ENCODE results near the gene SCN3A.

The SCN3A gene

GRCh38 chr2:165191096-165191728 is 12.6 kb downstream of the SCN3A start:
- no peak for DNase-seq (ENCODE audit: low read depth, low spot score)

- no peak for DNase-seq (ENCODE audit: low read depth, low spot score)
Measured at GRCh38 chr2:165185633-165186032, 18.2 kb downstream of the SCN3A start.

GRCh38 chr2:165182029-165182428 is 21.8 kb downstream of the SCN3A start:
- DNase-seq (ENCODE audit: low read depth, low spot score), result no peak

- no peak for DNase-seq (ENCODE audit: low read depth, low spot score)
Measured at GRCh38 chr2:165176780-165177179, 27.1 kb downstream of the SCN3A start.

- DNase-seq (ENCODE audit: low read depth, low spot score), result no peak
Measured at GRCh38 chr2:165173215-165173614, 30.6 kb downstream of the SCN3A start.

GRCh38 chr2:165164201-165164600 is 39.6 kb downstream of the SCN3A start:
- DNase-seq (ENCODE audit: low read depth, low spot score), result no peak

- DNase-seq (ENCODE audit: low read depth, low spot score), result no peak
Measured at GRCh38 chr2:165163761-165164160, 40.1 kb downstream of the SCN3A start.

- DNase-seq (ENCODE audit: low read depth, low spot score), result no peak
Measured at GRCh38 chr2:165162466-165162865, 41.4 kb downstream of the SCN3A start.

GRCh38 chr2:165161510-165161909 is 42.3 kb downstream of the SCN3A start:
- DNase-seq (ENCODE audit: low read depth, low spot score), result no peak

- DNase-seq (ENCODE audit: low read depth, low spot score), result no peak
Measured at GRCh38 chr2:165157160-165157559, 46.7 kb downstream of the SCN3A start.

- DNase-seq (ENCODE audit: low read depth, low spot score), result no peak
Measured at GRCh38 chr2:165155152-165155551, 48.7 kb downstream of the SCN3A start.

- no peak for DNase-seq (ENCODE audit: low read depth, low spot score)
Measured at GRCh38 chr2:165149439-165149838, 54.4 kb downstream of the SCN3A start.

GRCh38 chr2:165147186-165148045 is 56.4 kb downstream of the SCN3A start:
- no peak for DNase-seq (ENCODE audit: low read depth, low spot score)

GRCh38 chr2:165144315-165144714 is 59.5 kb downstream of the SCN3A start:
- no peak for DNase-seq (ENCODE audit: low read depth, low spot score)

GRCh38 chr2:165141601-165142354 is 62.1 kb downstream of the SCN3A start:
- no peak for DNase-seq (ENCODE audit: low read depth, low spot score)

GRCh38 chr2:165126244-165126643 is 77.6 kb downstream of the SCN3A start:
- no peak for DNase-seq (ENCODE audit: low read depth, low spot score)

- DNase-seq (ENCODE audit: low read depth, low spot score), result no peak
Measured at GRCh38 chr2:165122521-165122920, 81.3 kb downstream of the SCN3A start.

- no peak for DNase-seq (ENCODE audit: low read depth, low spot score)
Measured at GRCh38 chr2:165120740-165121467, 82.9 kb downstream of the SCN3A start.

GRCh38 chr2:165115258-165115657 is 88.6 kb downstream of the SCN3A start:
- no peak for DNase-seq (ENCODE audit: low read depth, low spot score)

GRCh38 chr2:165114346-165114939 is 89.4 kb downstream of the SCN3A start:
- DNase-seq (ENCODE audit: low read depth, low spot score), result no peak

GRCh38 chr2:165113414-165113813 is 90.4 kb downstream of the SCN3A start:
- no peak for DNase-seq (ENCODE audit: low read depth, low spot score)

All from ELF-1 (cell line).